ENCODE measurements around the gene TRIM31. TPM values are rescaled to one million over a fixed set of nuclear protein-coding genes. Genes with fewer than 3 reads are reported as not detected.

Gene TRIM31
- total RNA-seq, 2 experiments from 2014 or later, result 0.17 TPM; not detected in 1

DNA sequence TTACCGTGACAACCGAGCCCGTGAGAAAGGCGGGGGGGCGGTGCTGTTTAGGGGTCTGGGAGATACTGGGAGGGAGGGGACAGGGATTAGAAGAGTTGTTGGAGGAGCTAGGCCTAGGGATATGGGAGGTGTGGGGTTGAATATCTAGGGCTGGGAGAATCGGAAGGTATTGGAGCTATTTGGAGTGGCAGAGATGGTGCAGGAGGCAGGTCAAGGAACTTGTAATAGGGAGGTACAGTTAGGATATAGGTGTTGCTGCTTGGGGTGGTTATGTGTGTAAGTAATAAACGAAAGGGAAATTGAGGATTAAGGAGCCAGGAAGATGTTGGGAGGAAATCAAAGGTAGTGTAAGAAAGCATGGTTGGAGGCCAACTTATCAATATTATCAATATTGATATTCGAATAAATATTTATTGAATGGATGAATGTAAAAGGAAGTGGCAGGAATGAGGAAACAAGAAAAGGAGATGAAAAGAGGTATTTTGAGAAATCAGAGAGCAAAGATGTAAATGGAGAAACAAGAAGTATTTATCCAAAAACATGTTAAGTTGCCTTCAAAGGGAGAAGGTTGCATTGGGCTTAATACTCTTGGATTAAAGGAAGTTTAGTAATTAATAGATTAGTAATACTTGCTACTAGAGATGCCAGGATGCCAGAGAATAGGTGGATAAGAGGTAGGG is 45.3 kb downstream of the TRIM31 start:
- intact Hi-C loops (cut with micrococcal nuclease), result loop anchor here (1.0 to 10.0 kb wide), 13 partner anchors 35 to 1803 kb away; partner anchors contain the start of genes GNL1, HLA-A, MRPS18B and PPP1R10
- peaks cover 15% of the 10 kb centered on the region for H3K27me3 Mint-ChIP-seq (ENCODE audit: low read depth)
- H3K4me3 Mint-ChIP-seq, result peak overlapping the region; percentile 90
- CTCF ChIA-PET, result interaction anchor here (1.6 kb wide), 1 partner anchor 34 kb away, joined by 6 read pairs; no protein-coding TSS in a partner anchor
- DNase-seq, result no peak
- peaks cover 46% of the 10 kb centered on the region for H3K4me1 Mint-ChIP-seq (ENCODE audit: low read depth)
- H3K9me3 Mint-ChIP-seq, result peaks cover 5% of the 10 kb centered on the region
- H3K36me3 Mint-ChIP-seq (ENCODE audit: low read depth), result peaks cover 37% of the 10 kb centered on the region
- H3K27ac Mint-ChIP-seq, result peak overlapping the region; percentile 96

DNA sequence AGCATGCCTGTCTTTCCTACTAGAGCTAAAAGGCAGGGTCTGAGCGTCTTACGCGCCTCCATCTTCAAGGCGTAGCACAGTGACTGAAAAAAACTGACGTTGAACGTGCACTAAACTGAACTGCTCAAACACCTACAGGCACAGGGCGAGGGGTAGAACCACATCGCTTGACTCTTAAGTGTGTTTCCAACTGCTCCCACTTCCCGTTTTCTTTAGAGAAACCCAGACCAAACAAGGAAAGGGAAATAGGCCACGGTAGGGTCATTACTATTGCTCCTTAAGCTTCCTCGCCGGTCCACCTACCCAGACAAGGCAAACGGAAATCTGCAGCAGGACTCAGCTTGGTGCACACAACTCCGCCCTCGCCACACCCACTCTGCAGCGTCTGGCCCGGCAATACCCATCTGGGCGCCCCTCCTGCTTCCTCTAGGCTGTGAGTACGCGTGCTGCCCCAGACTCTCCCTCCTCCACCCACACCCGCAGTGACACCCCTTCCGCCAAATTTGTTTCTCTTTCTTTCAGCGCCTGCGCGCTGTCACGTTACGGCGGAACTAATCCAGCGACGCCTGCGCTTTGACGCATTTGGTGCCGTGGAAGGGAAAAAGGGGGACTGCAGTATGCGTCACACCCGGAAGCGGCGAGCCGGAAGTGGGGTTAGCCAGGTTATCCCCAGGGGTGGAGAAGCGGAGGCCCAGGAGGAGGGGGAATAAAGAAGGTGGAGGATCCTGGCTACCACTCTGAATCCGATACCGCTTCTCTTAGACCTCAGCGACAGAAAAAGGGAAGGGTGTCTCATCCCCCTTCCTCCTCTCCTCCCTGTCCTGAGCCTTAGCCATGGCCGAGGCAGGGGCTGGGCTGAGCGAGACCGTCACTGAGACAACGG is 46.1 kb downstream of the TRIM31 start, which contains the start of gene PPP1R11:
Gene PPP1R11, plus strand, starts transcription at position 622 of the 883 bp plus-strand sequence. Its CDS starts 213 bp downstream, at position 835.
- Mint-ChIP-seq H3K36me3 (ENCODE audit: low read depth) (peaks cover 42% of the 10 kb centered on the region), H3K4me3 (peak within 1 kb of the TSS; percentile 90), H3K27ac (peak within 1 kb of the TSS; percentile 96)

DNA sequence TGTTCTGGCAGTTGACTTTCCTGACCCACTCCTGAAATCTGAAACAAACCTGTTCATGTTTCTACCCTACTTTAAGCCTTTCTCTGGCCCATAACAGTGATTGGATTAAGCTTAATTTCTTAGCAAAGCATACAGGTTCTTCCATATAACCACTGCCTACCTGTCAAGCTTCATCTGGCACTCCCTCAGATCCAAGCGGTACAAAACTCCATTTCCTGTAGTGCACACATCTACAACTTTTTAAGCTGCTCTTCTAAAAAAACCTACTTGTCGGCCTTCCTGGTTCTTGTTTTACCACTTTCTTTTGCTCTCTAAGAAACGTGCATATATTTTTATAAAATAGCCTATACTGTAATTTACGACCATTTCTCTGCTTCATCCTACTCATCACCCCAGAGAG is 46.8 kb downstream of the TRIM31 start:
- Mint-ChIP-seq H3K27ac (peak overlapping the region; percentile 96), H3K4me3 (peak overlapping the region; percentile 90), H3K4me1 (ENCODE audit: low read depth) (peaks cover 47% of the 10 kb centered on the region), H3K9me3 (peaks cover 5% of the 10 kb centered on the region), H3K27me3 (ENCODE audit: low read depth) (peaks cover 4% of the 10 kb centered on the region), H3K36me3 (ENCODE audit: low read depth) (peaks cover 46% of the 10 kb centered on the region)
- CTCF ChIA-PET, result interaction anchor here (0.7 to 1.9 kb wide), 5 partner anchors 9 to 345 kb away, joined by 3 to 15 read pairs (median 3); no protein-coding TSS in a partner anchor
- intact Hi-C loops (cut with micrococcal nuclease), result loop anchor here (2.0 to 10.0 kb wide), 11 partner anchors 37 to 1801 kb away; partner anchors contain the start of genes GNL1, HLA-A, MRPS18B and PPP1R10
- DNase-seq, result no peak

More for the DNA sequence above, 46.1 kb downstream of the TRIM31 start, which contains the start of gene PPP1R11:
- H3K9me3 Mint-ChIP-seq, result peaks cover 5% of the 10 kb centered on the region
- CTCF ChIA-PET, result interaction anchor here (0.7 to 1.9 kb wide), 5 partner anchors 10 to 344 kb away, joined by 3 to 15 read pairs (median 3); no protein-coding TSS in a partner anchor
- H3K27me3 Mint-ChIP-seq (ENCODE audit: low read depth), result peaks cover 7% of the 10 kb centered on the region
- intact Hi-C loops (cut with micrococcal nuclease), result loop anchor here (1.0 to 10.0 kb wide), 13 partner anchors 36 to 1802 kb away; partner anchors contain the start of genes GNL1, HLA-A, MRPS18B and PPP1R10
- peaks cover 48% of the 10 kb centered on the region for H3K4me1 Mint-ChIP-seq (ENCODE audit: low read depth)
- peak; percentile 99 for DNase-seq

DNA sequence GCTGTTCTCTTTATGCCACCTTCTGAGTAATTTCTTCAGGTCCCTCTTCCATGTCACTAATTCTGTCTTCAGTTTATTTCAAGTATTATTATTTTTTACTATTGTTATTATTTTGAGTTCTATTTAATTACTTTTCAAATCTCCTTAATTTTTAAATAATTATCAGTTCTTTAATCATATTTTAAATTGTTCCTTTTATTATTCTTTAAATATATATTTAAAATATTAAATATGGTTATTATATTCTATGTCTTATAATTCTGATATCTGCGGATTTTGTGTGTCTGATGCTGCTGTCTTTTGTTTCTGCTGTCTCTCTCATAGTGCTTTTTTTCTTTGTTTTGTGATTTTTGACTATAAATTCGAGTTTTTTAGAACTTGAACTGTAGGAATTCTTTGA is 49.6 kb downstream of the TRIM31 start:
- peak overlapping the region; percentile 26 for H3K27ac Mint-ChIP-seq
- peaks cover 44% of the 10 kb centered on the region for H3K4me1 Mint-ChIP-seq (ENCODE audit: low read depth)
- intact Hi-C loops (cut with micrococcal nuclease), result loop anchor here (5.0 to 10.0 kb wide), 7 partner anchors 176 to 1799 kb away; partner anchors contain the start of genes GNL1, MRPS18B, PPP1R10 and PRR3
- CTCF ChIA-PET, result no interaction called here
- H3K9me3 Mint-ChIP-seq, result peaks cover 5% of the 10 kb centered on the region
- H3K36me3 Mint-ChIP-seq (ENCODE audit: low read depth), result peaks cover 26% of the 10 kb centered on the region
- peak overlapping the region; percentile 16 for H3K4me3 Mint-ChIP-seq
- H3K27me3 Mint-ChIP-seq (ENCODE audit: low read depth), result no peaks in the 10 kb centered on the region
- DNase-seq, result no peak

DNA sequence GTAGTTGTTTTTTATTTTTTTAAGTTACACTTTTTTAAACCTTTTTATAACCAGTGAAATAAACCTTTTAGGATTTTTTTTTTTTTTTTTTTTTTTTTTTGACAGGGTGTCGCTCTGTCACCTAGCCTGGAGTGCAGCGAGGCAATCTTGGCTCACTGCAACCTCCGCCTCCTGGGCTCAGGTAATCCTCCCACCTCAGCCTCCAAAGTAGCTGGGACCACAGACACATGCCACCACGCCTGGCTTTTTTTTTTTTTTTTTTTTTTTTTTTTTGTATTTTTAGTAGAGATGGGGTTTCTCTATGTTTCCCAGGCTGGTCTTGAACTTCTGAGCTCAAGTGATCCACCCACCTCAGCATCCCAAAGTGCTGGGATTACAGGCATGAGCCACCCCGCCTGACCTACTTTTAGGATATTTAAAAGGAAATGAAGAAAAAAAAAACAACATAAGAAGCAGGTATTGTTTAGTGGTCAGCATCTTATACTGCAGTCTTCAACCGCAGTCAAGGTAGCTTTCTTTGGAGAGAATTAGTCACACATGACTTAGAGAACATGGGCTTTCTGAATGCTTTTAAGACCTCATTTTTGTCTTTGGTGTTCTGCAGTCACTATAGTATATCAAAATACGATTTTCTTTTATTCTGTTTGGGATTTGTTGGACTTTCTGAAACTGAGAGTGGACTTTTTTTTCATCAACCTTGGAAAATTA is 50.3 kb downstream of the TRIM31 start:
- Mint-ChIP-seq H3K9me3 (peaks cover 5% of the 10 kb centered on the region), H3K4me1 (ENCODE audit: low read depth) (peaks cover 38% of the 10 kb centered on the region), H3K36me3 (ENCODE audit: low read depth) (peaks cover 24% of the 10 kb centered on the region), H3K4me3 (peak overlapping the region; percentile 98), H3K27ac (peak overlapping the region; percentile 98), H3K27me3 (ENCODE audit: low read depth) (no peaks in the 10 kb centered on the region)
- CTCF ChIA-PET, result no interaction called here
- DNase-seq, result no peak
- intact Hi-C loops (cut with micrococcal nuclease), result loop anchor here (5.0 to 10.0 kb wide), 7 partner anchors 175 to 1798 kb away; partner anchors contain the start of genes GNL1, MRPS18B, PPP1R10 and PRR3

DNA sequence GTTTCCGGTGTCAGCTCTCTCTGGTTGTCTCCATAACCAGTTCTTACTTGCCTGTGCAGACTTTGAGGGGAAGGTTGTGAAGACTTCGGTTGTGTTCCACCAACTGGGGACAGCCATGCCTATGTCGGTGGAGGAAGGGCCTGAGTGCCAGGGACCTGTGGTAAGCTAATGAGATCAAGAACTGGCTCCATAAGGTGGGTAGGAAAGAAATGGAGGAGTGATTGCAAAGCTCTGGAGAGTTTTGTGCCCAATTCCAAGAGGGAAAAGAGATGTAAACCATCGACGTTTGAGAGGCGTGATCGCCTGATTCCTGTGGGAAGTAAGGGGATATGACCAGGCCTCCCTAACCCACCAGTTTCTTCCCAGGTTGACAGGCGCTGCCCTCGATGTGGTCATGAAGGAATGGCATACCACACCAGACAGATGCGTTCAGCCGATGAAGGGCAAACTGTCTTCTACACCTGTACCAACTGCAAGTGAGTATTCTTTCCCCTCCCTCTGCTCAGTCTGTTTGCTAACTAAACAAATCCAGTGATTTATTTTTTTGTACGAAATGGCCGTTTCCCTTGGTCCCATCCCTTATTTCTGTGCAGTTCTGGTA is 50.9 kb downstream of the TRIM31 start:
- DNase-seq, result peak; percentile 67
- peaks cover 34% of the 10 kb centered on the region for H3K4me1 Mint-ChIP-seq (ENCODE audit: low read depth)
- H3K9me3 Mint-ChIP-seq, result peaks cover 5% of the 10 kb centered on the region
- intact Hi-C loops (cut with micrococcal nuclease), result loop anchor here (1.0 to 10.0 kb wide), 8 partner anchors 175 to 1797 kb away; partner anchors contain the start of genes GNL1, HLA-F, MRPS18B and PPP1R10
- H3K36me3 Mint-ChIP-seq (ENCODE audit: low read depth), result peaks cover 22% of the 10 kb centered on the region
- CTCF ChIA-PET, result interaction anchor here (0.7 to 1.6 kb wide), 4 partner anchors 41 to 324 kb away, joined by 3 to 6 read pairs (median 5); no protein-coding TSS in a partner anchor
- peak overlapping the region; percentile 98 for H3K4me3 Mint-ChIP-seq
- peak overlapping the region; percentile 98 for H3K27ac Mint-ChIP-seq
- H3K27me3 Mint-ChIP-seq (ENCODE audit: low read depth), result no peaks in the 10 kb centered on the region

DNA sequence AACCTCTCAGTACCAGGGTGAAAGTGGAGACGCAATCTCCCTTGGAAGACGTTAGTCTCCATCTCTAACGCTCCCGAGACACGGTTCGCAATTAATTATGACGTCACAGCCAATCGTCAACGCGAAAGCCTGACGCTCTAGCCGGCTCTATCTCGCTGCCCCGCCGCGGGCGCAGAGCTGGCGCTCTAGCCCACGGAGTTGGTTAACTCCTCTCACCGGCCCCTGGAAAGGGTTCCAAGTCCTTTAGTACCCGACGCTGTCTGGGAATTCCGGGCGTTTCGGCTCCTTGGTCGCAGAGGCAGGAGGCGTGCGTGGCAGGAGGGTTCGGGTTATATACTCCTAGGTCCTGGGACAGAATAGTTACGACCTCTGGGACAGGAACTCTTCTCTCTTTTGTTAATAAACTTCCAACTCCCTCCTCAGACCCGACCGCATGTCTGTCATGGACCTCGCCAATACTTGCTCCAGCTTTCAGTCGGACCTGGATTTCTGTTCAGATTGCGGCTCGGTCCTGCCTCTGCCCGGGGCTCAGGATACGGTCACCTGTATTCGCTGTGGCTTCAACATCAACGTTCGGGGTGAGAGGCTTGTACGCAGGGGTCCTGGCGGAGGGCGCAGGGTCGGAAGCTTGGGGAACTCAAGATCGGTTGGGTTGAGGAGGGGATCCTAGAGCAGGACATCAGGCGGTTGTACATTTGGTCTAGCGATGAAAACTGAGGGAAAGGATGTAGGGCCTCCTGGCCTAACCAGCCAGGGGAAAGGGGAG is 51.6 kb downstream of the TRIM31 start, which contains the start of gene POLR1H:
Gene POLR1H, plus strand, starts transcription at position 174 of the 766 bp plus-strand sequence. Its CDS starts 260 bp downstream, at position 434.
- Mint-ChIP-seq H3K4me3 (peak within 1 kb of the TSS; percentile 98), H3K4me1 (ENCODE audit: low read depth) (peaks cover 34% of the 10 kb centered on the region), H3K36me3 (ENCODE audit: low read depth) (peaks cover 24% of the 10 kb centered on the region), H3K27ac (peak within 1 kb of the TSS; percentile 98), H3K27me3 (ENCODE audit: low read depth) (no peaks in the 10 kb centered on the region), H3K9me3 (peaks cover 5% of the 10 kb centered on the region)
- intact Hi-C loops (cut with micrococcal nuclease), result loop anchor here (1.0 to 10.0 kb wide), 8 partner anchors 174 to 1796 kb away; partner anchors contain the start of genes GNL1, HLA-F, MRPS18B and PPP1R10
- DNase-seq, result peak; percentile 94
- CTCF ChIA-PET, result interaction anchor here (0.7 to 1.6 kb wide), 4 partner anchors 41 to 323 kb away, joined by 3 to 6 read pairs (median 5); no protein-coding TSS in a partner anchor

DNA sequence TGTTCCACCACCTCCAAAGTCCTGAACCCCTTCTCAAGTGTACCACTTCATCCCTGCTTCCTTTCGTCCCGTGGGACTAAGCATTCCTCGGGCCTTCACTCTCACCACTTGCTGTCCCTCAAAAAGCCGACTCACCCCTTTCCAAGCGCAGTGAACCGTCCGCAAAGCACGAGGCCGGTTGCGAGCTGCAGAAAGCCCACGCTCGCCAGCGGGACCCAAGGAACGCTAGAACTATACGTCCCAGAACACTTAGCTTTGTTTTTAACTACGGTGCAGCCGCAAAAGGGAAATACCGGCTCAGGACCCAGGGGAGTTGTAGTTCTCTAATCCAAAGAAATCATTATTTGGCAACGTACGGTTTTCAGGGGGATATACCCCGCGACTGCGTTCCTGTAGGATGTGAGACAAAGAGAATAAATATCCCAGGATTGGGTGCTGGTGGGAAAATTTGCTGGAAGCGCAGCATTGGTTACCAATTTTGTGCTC is 52.2 kb downstream of the TRIM31 start:
- Mint-ChIP-seq H3K27ac (peak overlapping the region; percentile 98), H3K4me1 (ENCODE audit: low read depth) (peaks cover 29% of the 10 kb centered on the region), H3K36me3 (ENCODE audit: low read depth) (peaks cover 24% of the 10 kb centered on the region), H3K27me3 (ENCODE audit: low read depth) (no peaks in the 10 kb centered on the region), H3K4me3 (peak overlapping the region; percentile 98), H3K9me3 (peaks cover 5% of the 10 kb centered on the region)
- peak; percentile 35 for DNase-seq
- CTCF ChIA-PET, result interaction anchor here (0.7 to 1.6 kb wide), 6 partner anchors 9 to 110 kb away, joined by 3 to 6 read pairs (median 4); no protein-coding TSS in a partner anchor
- intact Hi-C loops (cut with micrococcal nuclease), result loop anchor here (1.0 to 10.0 kb wide), 8 partner anchors 173 to 1796 kb away; partner anchors contain the start of genes GNL1, HLA-F, MRPS18B and PPP1R10

DNA sequence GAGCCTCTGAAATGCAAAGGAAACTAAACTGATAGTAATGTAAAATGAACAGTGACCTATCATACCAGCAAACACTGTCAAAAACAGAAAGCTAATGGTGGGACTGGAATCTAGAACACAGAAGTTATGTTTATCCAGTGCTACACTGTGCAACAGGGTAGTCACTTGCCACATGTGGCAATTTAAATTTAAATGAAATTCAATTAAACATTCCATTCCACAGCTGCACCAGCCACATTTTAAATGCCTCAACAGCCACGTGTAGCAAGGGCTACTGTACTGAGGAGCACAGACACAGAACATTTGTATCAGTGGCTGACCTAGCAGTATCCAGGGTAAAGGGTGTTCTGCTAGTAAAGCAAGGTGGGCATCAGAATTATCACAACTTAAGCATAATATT is 57.4 kb downstream of the TRIM31 start:
- no peak overlapping the region for H3K4me3 Mint-ChIP-seq
- intact Hi-C loops (cut with micrococcal nuclease), result no loop called here
- no peak for DNase-seq
- CTCF ChIA-PET, result no interaction called here
- no peaks in the 10 kb centered on the region for H3K27me3 Mint-ChIP-seq (ENCODE audit: low read depth)
- no peaks in the 10 kb centered on the region for H3K9me3 Mint-ChIP-seq
- H3K36me3 Mint-ChIP-seq (ENCODE audit: low read depth), result peaks cover 8% of the 10 kb centered on the region
- peaks cover 8% of the 10 kb centered on the region for H3K4me1 Mint-ChIP-seq (ENCODE audit: low read depth)
- H3K27ac Mint-ChIP-seq, result no peak overlapping the region

DNA sequence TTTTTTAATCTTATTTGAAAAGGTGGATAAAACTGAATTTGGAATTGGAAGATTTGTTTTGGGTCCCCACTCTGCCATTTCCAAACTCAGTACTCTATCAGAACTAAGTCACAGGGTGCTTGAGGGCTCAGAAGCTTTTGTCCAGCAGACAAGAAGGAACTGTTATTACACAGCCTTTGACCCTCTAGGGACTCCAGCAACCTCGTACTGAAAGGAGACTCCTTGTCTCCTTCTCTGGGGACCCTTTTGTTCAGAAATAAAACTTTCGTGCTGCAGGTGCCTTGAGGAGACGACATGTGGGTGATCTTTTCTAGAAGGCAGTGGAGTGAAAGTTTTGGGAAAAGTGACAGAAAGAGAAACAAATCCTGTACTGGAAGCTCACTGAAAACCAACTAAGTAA is 59.2 kb downstream of the TRIM31 start:
- CTCF ChIA-PET, result no interaction called here
- no peak overlapping the region for H3K4me3 Mint-ChIP-seq
- H3K27me3 Mint-ChIP-seq (ENCODE audit: low read depth), result no peaks in the 10 kb centered on the region
- DNase-seq, result no peak
- H3K27ac Mint-ChIP-seq, result no peak overlapping the region
- H3K4me1 Mint-ChIP-seq (ENCODE audit: low read depth), result no peaks in the 10 kb centered on the region
- H3K9me3 Mint-ChIP-seq, result no peaks in the 10 kb centered on the region
- H3K36me3 Mint-ChIP-seq (ENCODE audit: low read depth), result peaks cover 8% of the 10 kb centered on the region
- intact Hi-C loops (cut with micrococcal nuclease), result no loop called here
